Chondrocyte (in vitro differentiated cells): ENCODE data around the gene BDKRB2. TPM values are rescaled to one million over a fixed set of nuclear protein-coding genes. Genes with fewer than 3 reads are reported as not detected.

Experiments
- DNase-seq: peaks from one replicate; pipeline ENCODE4 v3.0.0; 2021; ENCODE audit warnings: mixed read lengths, low spot score
- H3K27ac Mint-ChIP-seq: one replicate; pipeline ENCODE4 v1.8.0; 2021; ENCODE audit warnings: mild to moderate bottlenecking, moderate library complexity, mixed read lengths; ENCODE audit not compliant: unreplicated experiment
- H3K27me3 Mint-ChIP-seq: 2 replicates; pipeline ENCODE4 v1.8.0; 2021; ENCODE audit warnings: low read depth, mixed read lengths
- H3K36me3 Mint-ChIP-seq: 2 replicates; pipeline ENCODE4 v1.8.0; 2021; ENCODE audit warnings: low read depth, mixed read lengths
- H3K4me1 Mint-ChIP-seq: 2 replicates; pipeline ENCODE4 v1.8.0; 2021; ENCODE audit warnings: low read depth, mild to moderate bottlenecking, mixed read lengths
- H3K4me3 Mint-ChIP-seq: one replicate; pipeline ENCODE4 v1.8.0; 2021; ENCODE audit warnings: mild to moderate bottlenecking, moderate library complexity, mixed read lengths; ENCODE audit not compliant: unreplicated experiment
- H3K9me3 Mint-ChIP-seq: 2 replicates; pipeline ENCODE4 v1.8.0; 2021; ENCODE audit warnings: low read depth, mixed read lengths
- total RNA-seq: library from RNA; stranded (reverse); gene quantifications from 3 replicates; pipeline ENCODE4 v1.2.1, GENCODE V29; 2021
- TF ChIP-seq, protein P1 (sequence below): fragments of 200-600 bp; sonication (generic); IDR thresholded peaks from 2 replicates; pipeline ENCODE4 v1.5.0; 2021; ENCODE audit warnings: antibody characterized with exemption, mild to moderate bottlenecking, moderate library complexity

BDKRB2 gene
- total RNA-seq, 1 donor from 2014 or later: 0.27 TPM

DNA sequence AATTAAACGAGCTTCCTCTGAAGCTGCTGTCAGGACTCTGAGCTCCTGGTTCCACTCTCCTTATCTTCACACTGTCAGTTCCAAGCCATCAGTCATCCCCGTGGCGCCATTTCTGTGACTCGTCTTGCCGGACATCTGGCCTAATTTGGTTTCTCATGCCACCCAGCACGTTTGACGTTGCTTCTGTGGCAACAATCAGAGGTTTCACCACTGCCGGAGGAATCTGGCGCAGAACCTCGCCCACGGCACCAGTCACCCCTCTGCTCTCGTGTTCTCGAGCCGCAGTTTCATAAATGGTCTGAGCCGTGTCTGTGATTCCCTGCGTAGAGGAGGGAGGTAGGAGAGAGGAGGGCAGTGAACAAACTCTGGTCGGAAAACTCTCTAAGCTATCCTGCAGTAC is 81.0 kb downstream of the BDKRB2 start:
- peak; percentile 55 for DNase-seq
- H3K27me3 Mint-ChIP-seq: no peaks in the 10 kb centered on the region
- peaks cover 5% of the 10 kb centered on the region for H3K4me1 Mint-ChIP-seq
- no peak overlapping the region for H3K27ac Mint-ChIP-seq
- H3K4me3 Mint-ChIP-seq: no peak overlapping the region
- H3K36me3 Mint-ChIP-seq: peaks cover 26% of the 10 kb centered on the region
- TF ChIP-seq, protein P1, sequence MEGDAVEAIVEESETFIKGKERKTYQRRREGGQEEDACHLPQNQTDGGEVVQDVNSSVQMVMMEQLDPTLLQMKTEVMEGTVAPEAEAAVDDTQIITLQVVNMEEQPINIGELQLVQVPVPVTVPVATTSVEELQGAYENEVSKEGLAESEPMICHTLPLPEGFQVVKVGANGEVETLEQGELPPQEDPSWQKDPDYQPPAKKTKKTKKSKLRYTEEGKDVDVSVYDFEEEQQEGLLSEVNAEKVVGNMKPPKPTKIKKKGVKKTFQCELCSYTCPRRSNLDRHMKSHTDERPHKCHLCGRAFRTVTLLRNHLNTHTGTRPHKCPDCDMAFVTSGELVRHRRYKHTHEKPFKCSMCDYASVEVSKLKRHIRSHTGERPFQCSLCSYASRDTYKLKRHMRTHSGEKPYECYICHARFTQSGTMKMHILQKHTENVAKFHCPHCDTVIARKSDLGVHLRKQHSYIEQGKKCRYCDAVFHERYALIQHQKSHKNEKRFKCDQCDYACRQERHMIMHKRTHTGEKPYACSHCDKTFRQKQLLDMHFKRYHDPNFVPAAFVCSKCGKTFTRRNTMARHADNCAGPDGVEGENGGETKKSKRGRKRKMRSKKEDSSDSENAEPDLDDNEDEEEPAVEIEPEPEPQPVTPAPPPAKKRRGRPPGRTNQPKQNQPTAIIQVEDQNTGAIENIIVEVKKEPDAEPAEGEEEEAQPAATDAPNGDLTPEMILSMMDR: no peak
- H3K9me3 Mint-ChIP-seq: no peaks in the 10 kb centered on the region

- no peak for DNase-seq
- TF ChIP-seq, protein P1: no peak
- Mint-ChIP-seq H3K27ac (no peak overlapping the region), H3K9me3 (no peaks in the 10 kb centered on the region), H3K4me1 (peaks cover 5% of the 10 kb centered on the region), H3K4me3 (no peak overlapping the region), H3K27me3 (no peaks in the 10 kb centered on the region), H3K36me3 (peaks cover 26% of the 10 kb centered on the region)
These were observed 81.6 kb downstream of the BDKRB2 start for GRCh38 chr14:96286251-96286650.

DNA sequence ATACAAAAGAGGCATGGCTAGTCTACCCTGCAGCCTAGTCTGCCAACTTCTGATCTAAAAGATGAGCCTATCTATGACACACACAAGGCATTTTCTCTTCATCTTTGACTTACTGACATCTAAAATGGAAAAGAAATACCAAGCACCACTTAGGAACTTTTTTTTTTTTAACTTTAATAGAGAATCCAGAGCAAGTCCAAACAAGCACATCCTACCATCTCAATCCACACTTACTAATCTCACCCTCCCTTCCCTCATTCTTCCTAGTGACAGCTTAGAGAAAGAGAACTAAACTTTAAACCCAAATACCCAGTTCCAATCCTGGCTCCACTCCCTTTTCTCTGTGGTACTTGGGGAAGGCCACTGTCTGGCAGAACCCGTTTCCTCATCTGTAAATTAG is 83.2 kb downstream of the BDKRB2 start:
- Mint-ChIP-seq H3K4me1 (peaks cover 2% of the 10 kb centered on the region), H3K27ac (no peak overlapping the region)
- DNase-seq: no peak

More for the DNA sequence above, 83.2 kb downstream of the BDKRB2 start:
- no peaks in the 10 kb centered on the region for H3K27me3 Mint-ChIP-seq
- no peaks in the 10 kb centered on the region for H3K9me3 Mint-ChIP-seq
- H3K36me3 Mint-ChIP-seq: peaks cover 26% of the 10 kb centered on the region
- TF ChIP-seq, protein P1: no peak
- H3K4me3 Mint-ChIP-seq: no peak overlapping the region

Other genes starting within 250 kb of the BDKRB2 start
- gene C14orf132, start 165.5 kb upstream of the BDKRB2 start, total RNA-seq: 33.0 to 99.3 TPM (median 33.2 TPM) in 3 replicates
- gene BDKRB1, start 51.4 kb downstream of the BDKRB2 start, total RNA-seq: not detected in 3 replicates
- 17.0 to 18.1 TPM (median 17.8 TPM) in 3 replicates for gene ATG2B, start 158.5 kb downstream of the BDKRB2 start, total RNA-seq
- gene GSKIP, start 158.7 kb downstream of the BDKRB2 start, total RNA-seq: 15.0 to 22.4 TPM (median 19.4 TPM) in 3 replicates
- 0.05 TPM in 1 of 3 replicates, not detected in the others for gene AK7, start 187.3 kb downstream of the BDKRB2 start, total RNA-seq